H9 (cell line): Measurements from ENCODE around the gene SLC11A1. TPM values are rescaled to one million over a fixed set of nuclear protein-coding genes. Genes with fewer than 3 reads are reported as not detected.

Source experiments
- DNase-seq: peaks from one replicate; pipeline ENCODE4 v3.0.0-alpha.2; 2017
- H2AFZ ChIP-seq: one replicate; pipeline ENCODE4 v1.6.1; 2013; ENCODE audit warnings: mild to moderate bottlenecking, low read length, control low read depth, moderate library complexity
- H2AK5ac ChIP-seq: 2 replicates; pipeline ENCODE4 v1.6.1; 2013; ENCODE audit warnings: low read length, control low read depth, mixed read lengths; ENCODE audit not compliant: insufficient read length
- H2BK120ac ChIP-seq: one replicate; pipeline ENCODE4 v1.6.1; 2013; ENCODE audit warnings: low read depth, mild to moderate bottlenecking, low read length, control low read depth, inconsistent platforms; ENCODE audit not compliant: poor library complexity, severe bottlenecking
- H2BK12ac ChIP-seq: 2 replicates; pipeline ENCODE4 v1.6.1; 2013; ENCODE audit warnings: low read length, control low read depth, mixed read lengths, low read depth; ENCODE audit not compliant: insufficient read length
- H2BK15ac ChIP-seq: 2 replicates; pipeline ENCODE4 v1.6.1; 2013; ENCODE audit warnings: low read depth, low read length, control low read depth
- H2BK20ac ChIP-seq: one replicate; pipeline ENCODE4 v1.6.1; 2013; ENCODE audit warnings: low read depth, mild to moderate bottlenecking, low read length, control low read depth, inconsistent platforms; ENCODE audit not compliant: poor library complexity, severe bottlenecking
- H2BK5ac ChIP-seq: 2 replicates; pipeline ENCODE4 v1.6.1; 2013; ENCODE audit warnings: low read length, control low read depth, mixed read lengths; ENCODE audit not compliant: insufficient read length
- H3K14ac ChIP-seq: 2 replicates; pipeline ENCODE4 v1.6.1; 2013; ENCODE audit warnings: low read length, control low read depth; ENCODE audit not compliant: insufficient read depth
- H3K18ac ChIP-seq: 2 replicates; pipeline ENCODE4 v1.6.1; 2013; ENCODE audit warnings: low read depth, mild to moderate bottlenecking, mixed read lengths, low read length, control low read depth; ENCODE audit not compliant: insufficient read length
- H3K23ac ChIP-seq: 2 replicates; pipeline ENCODE4 v1.6.1; 2013; ENCODE audit warnings: low read length, control low read depth, mixed read lengths, low read depth; ENCODE audit not compliant: insufficient read length
- H3K23me2 ChIP-seq: 2 replicates; pipeline ENCODE4 v1.6.1; 2013; ENCODE audit warnings: low read depth, mild to moderate bottlenecking, mixed read lengths, low read length, control low read depth; ENCODE audit not compliant: insufficient read length, poor library complexity, severe bottlenecking
- H3K27ac ChIP-seq: 2 replicates; pipeline ENCODE4 v1.5.1; 2013; ENCODE audit warnings: low read length, control low read depth, mixed read lengths, low read depth; ENCODE audit not compliant: insufficient read length
- H3K27me3 ChIP-seq: 2 replicates; pipeline ENCODE4 v1.6.1; 2013; ENCODE audit warnings: low read length, control low read depth, inconsistent platforms; ENCODE audit not compliant: insufficient read depth
- H3K4ac ChIP-seq: 2 replicates; pipeline ENCODE4 v1.6.1; 2013; ENCODE audit warnings: low read depth, mild to moderate bottlenecking, control low read depth, inconsistent platforms, low read length, moderate library complexity
- H3K4me1 ChIP-seq: 2 replicates; pipeline ENCODE4 v1.6.1; 2013; ENCODE audit warnings: low read length, control low read depth, inconsistent platforms; ENCODE audit not compliant: insufficient read depth
- H3K4me2 ChIP-seq: 2 replicates; pipeline ENCODE4 v1.6.1; 2013; ENCODE audit warnings: low read length, control low read depth, mixed read lengths; ENCODE audit not compliant: insufficient read length, insufficient read depth
- H3K56ac ChIP-seq: 2 replicates; pipeline ENCODE4 v1.6.1; 2013; ENCODE audit warnings: low read depth, mild to moderate bottlenecking, mixed read lengths, low read length, control low read depth; ENCODE audit not compliant: insufficient read length
- H3K79me1 ChIP-seq: 2 replicates; pipeline ENCODE4 v1.6.1; 2013; ENCODE audit warnings: low read depth, mild to moderate bottlenecking, moderate library complexity, low read length, control low read depth, inconsistent platforms; ENCODE audit not compliant: insufficient read depth, poor library complexity, severe bottlenecking
- H3K79me2 ChIP-seq: 2 replicates; pipeline ENCODE4 v1.6.1; 2013; ENCODE audit warnings: low read length, control low read depth, inconsistent platforms; ENCODE audit not compliant: insufficient read depth
- H3K9ac ChIP-seq: 2 replicates; pipeline ENCODE4 v1.6.1; 2013; ENCODE audit warnings: low read length, control low read depth, mixed read lengths; ENCODE audit not compliant: insufficient read length; ENCODE audit errors: extremely low read depth
- H3K9me3 ChIP-seq: one replicate; pipeline ENCODE4 v1.6.1; 2013; ENCODE audit warnings: low read depth, low read length, inconsistent platforms; ENCODE audit not compliant: control insufficient read depth
- H3T11ph ChIP-seq: one replicate; pipeline ENCODE4 v1.6.1; 2013; ENCODE audit warnings: mild to moderate bottlenecking, low read length, control low read depth, inconsistent platforms
- H4K20me1 ChIP-seq: one replicate; pipeline ENCODE4 v1.6.1; 2013; ENCODE audit not compliant: control insufficient read depth, insufficient read length, insufficient read depth
- H4K5ac ChIP-seq: 2 replicates; pipeline ENCODE4 v1.6.1; 2013; ENCODE audit warnings: low read depth, mild to moderate bottlenecking, mixed read lengths, low read length, control low read depth; ENCODE audit not compliant: insufficient read length
- H4K8ac ChIP-seq: replicated peaks from 2 replicates; pipeline ENCODE4 v1.6.1; 2013; ENCODE audit warnings: low read length, control low read depth, mixed read lengths, low read depth; ENCODE audit not compliant: insufficient read length
- H4K91ac ChIP-seq: 2 replicates; pipeline ENCODE4 v1.6.1; 2013; ENCODE audit warnings: low read depth, mild to moderate bottlenecking, moderate library complexity, mixed read lengths, low read length, control low read depth; ENCODE audit not compliant: insufficient read length
- H3K27ac Mint-ChIP-seq, 3 experiments: 2 replicates in 2 of 3; 3 replicates in 1 of 3; pipeline ENCODE4 v1.8.0; 2020 to 2021; ENCODE audit warnings: mixed read lengths in 3 of 3, mild to moderate bottlenecking in 1 of 3, moderate library complexity in 1 of 3
- H3K27me3 Mint-ChIP-seq: 2 replicates; pipeline ENCODE4 v1.8.0; 2021; ENCODE audit warnings: low read depth, mild to moderate bottlenecking, moderate library complexity, mixed read lengths
- H3K36me3 Mint-ChIP-seq, 3 experiments: 2 replicates in 2 of 3; 3 replicates in 1 of 3; pipeline ENCODE4 v1.8.0; 2020 to 2021; ENCODE audit warnings: low read depth in 3 of 3, mixed read lengths in 3 of 3; ENCODE audit not compliant: insufficient read depth in 1 of 3
- H3K4me1 Mint-ChIP-seq, 2 experiments: 2 replicates each; pipeline ENCODE4 v1.8.0; 2020; ENCODE audit warnings: mixed read lengths in 2 of 2
- H3K4me3 Mint-ChIP-seq, 2 experiments: 2 replicates in 1 of 2; 3 replicates in 1 of 2; pipeline ENCODE4 v1.8.0; 2020 to 2021; ENCODE audit warnings: mild to moderate bottlenecking in 2 of 2, mixed read lengths in 2 of 2, moderate library complexity in 1 of 2
- H3K9me3 Mint-ChIP-seq, 2 experiments: 2 replicates in 1 of 2; 3 replicates in 1 of 2; pipeline ENCODE4 v1.8.0; 2020; ENCODE audit warnings: mild to moderate bottlenecking in 2 of 2, mixed read lengths in 2 of 2, moderate library complexity in 1 of 2
- WGBS: extraction: QIAGEN DNeasy Blood & Tissue Kit; methylation state at CpG from one replicate; pipeline ENCODE4 v1.1.7; 2013; ENCODE audit warnings: missing lambda C conversion rate, low lambda C conversion rate, mixed read lengths; ENCODE audit not compliant: insufficient read length; ENCODE audit errors: extremely low coverage; 5-methylcytosine and 5-hydroxymethylcytosine counted together
- total RNA-seq: library from RNA; stranded (reverse); gene quantifications from 2 replicates; pipeline ENCODE4 v1.2.1, GENCODE V29; 2021
- TF ChIP-seq, protein P1 (sequence below): fragments of 200-600 bp; sonication (generic); conservative IDR thresholded peaks from 3 replicates; pipeline ENCODE4 v1.8.0; 2021; ENCODE audit warnings: antibody characterized with exemption, mild to moderate bottlenecking

Gene SLC11A1
- total RNA-seq, 1 experiment from 2014 or later: 0.11 TPM

DNA sequence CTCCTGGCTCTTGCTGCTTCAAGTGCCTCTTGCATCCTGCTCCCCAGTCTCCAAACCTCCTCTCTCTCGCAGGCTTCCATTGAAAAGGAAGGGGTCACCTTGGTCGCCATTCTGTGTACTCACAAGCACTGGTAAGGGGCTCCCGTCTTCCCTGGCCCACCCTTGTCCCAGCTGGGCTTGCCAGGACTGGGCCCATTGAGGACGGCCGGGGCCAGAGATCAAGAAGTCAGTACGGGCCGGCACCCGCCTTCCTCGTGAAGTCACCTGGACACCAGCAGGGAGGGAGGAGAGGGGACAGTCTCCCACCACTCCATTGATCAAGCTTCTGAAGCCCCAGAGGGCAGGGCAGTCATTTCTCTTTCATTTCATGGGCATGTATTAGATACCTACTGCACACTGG is 41.4 kb upstream of the SLC11A1 start:
- Histone ChIP-seq H3K9ac (no peak overlapping the region), H2BK120ac (no peak overlapping the region), H3T11ph (no peak overlapping the region), H4K91ac (no peak overlapping the region), H2BK20ac (no peak overlapping the region), H3K4me1 (no peaks in the 10 kb centered on the region), H3K79me1 (no peaks in the 10 kb centered on the region), H3K18ac (no peak overlapping the region), H2AFZ (no peak overlapping the region), H2BK12ac (no peak overlapping the region), H3K23ac (no peak overlapping the region), H3K27ac (no peak overlapping the region), H4K20me1 (no peaks in the 10 kb centered on the region), H4K5ac (no peak overlapping the region), H3K27me3 (no peaks in the 10 kb centered on the region), H3K4me2 (no peak overlapping the region), H3K79me2 (no peaks in the 10 kb centered on the region), H3K9me3 (no peaks in the 10 kb centered on the region), H2AK5ac (no peak overlapping the region), H3K14ac (no peak overlapping the region; the same call in 1 of the 2 replicates), H4K8ac (no peak overlapping the region), H3K56ac (no peak overlapping the region), H2BK15ac (no peak overlapping the region), H3K23me2 (no peaks in the 10 kb centered on the region), H3K4ac (no peak overlapping the region), H2BK5ac (no peak overlapping the region)
- no peak overlapping the region for H3K4me3 Mint-ChIP-seq
- H3K36me3 Mint-ChIP-seq: peaks cover 0 to 3% (median 0%) of the 10 kb centered on the region in 3 experiments; a peak in 1 of 7 replicates
- TF ChIP-seq, protein P1, sequence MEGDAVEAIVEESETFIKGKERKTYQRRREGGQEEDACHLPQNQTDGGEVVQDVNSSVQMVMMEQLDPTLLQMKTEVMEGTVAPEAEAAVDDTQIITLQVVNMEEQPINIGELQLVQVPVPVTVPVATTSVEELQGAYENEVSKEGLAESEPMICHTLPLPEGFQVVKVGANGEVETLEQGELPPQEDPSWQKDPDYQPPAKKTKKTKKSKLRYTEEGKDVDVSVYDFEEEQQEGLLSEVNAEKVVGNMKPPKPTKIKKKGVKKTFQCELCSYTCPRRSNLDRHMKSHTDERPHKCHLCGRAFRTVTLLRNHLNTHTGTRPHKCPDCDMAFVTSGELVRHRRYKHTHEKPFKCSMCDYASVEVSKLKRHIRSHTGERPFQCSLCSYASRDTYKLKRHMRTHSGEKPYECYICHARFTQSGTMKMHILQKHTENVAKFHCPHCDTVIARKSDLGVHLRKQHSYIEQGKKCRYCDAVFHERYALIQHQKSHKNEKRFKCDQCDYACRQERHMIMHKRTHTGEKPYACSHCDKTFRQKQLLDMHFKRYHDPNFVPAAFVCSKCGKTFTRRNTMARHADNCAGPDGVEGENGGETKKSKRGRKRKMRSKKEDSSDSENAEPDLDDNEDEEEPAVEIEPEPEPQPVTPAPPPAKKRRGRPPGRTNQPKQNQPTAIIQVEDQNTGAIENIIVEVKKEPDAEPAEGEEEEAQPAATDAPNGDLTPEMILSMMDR: no peak
- peaks cover 0 to under 1% of the 10 kb centered on the region in 2 experiments; a peak in 3 of 4 replicates for H3K4me1 Mint-ChIP-seq
- no peak for DNase-seq
- H3K9me3 Mint-ChIP-seq: no peaks in the 10 kb centered on the region
- H3K27ac Mint-ChIP-seq: no peak overlapping the region; a peak in 1 of 7 replicates
- no peaks in the 10 kb centered on the region for H3K27me3 Mint-ChIP-seq
- WGBS: no CpG with 5 or more reads among the region's 9 CpGs
